CD4-positive, alpha-beta T cell treated with Interferon alpha-2 for 1 hour (primary cell): Measurements from ENCODE around the gene TNC.
"Not testable (repeated sequence)": the region's sequence is repeated elsewhere in the genome, so short reads cannot be mapped to it uniquely, and the experiment has no call there.

ENCODE experiments used
- DNase-seq, 2 donors: peaks; one replicate each; pipeline ENCODE4 v3.0.0-alpha.2; 2020 to 2022

Gene TNC

GRCh38 chr9:115134941-115135340 lies 17.0 kb upstream of the TNC start:
- no peak for DNase-seq

- DNase-seq: no peak
Observed at GRCh38 chr9:115133649-115134048, 15.7 kb upstream of the TNC start.

- DNase-seq: no peak
Observed at GRCh38 chr9:115132648-115133047, 14.7 kb upstream of the TNC start.

- no peak for DNase-seq
Observed at GRCh38 chr9:115130176-115130575, 12.2 kb upstream of the TNC start.

GRCh38 chr9:115128726-115129125 lies 10.8 kb upstream of the TNC start:
- not testable (repeated sequence) for DNase-seq

- no peak for DNase-seq
Observed at GRCh38 chr9:115127191-115127817, 9.3 kb upstream of the TNC start.

GRCh38 chr9:115126404-115126803 lies 8.4 kb upstream of the TNC start:
- DNase-seq: no peak

GRCh38 chr9:115122937-115123336 lies 5.0 kb upstream of the TNC start:
- no peak for DNase-seq

- DNase-seq: no peak
Observed at GRCh38 chr9:115121181-115121580, 3.2 kb upstream of the TNC start.

GRCh38 chr9:115118879-115119218 lies 892 bp upstream of the TNC start:
- no peak for DNase-seq

GRCh38 chr9:115116421-115117284 lies 1.3 kb downstream of the TNC start:
- DNase-seq: no peak

GRCh38 chr9:115115924-115116323 lies 2.0 kb downstream of the TNC start:
- no peak for DNase-seq

GRCh38 chr9:115115117-115115880 lies 2.7 kb downstream of the TNC start:
- no peak for DNase-seq

GRCh38 chr9:115114546-115114945 lies 3.4 kb downstream of the TNC start:
- DNase-seq: no peak

GRCh38 chr9:115114084-115114483 lies 3.9 kb downstream of the TNC start:
- no peak for DNase-seq

- DNase-seq: no peak
Observed at GRCh38 chr9:115111874-115112273, 6.1 kb downstream of the TNC start.

- no peak for DNase-seq
Observed at GRCh38 chr9:115109486-115109885, 8.5 kb downstream of the TNC start.

GRCh38 chr9:115107701-115108100 lies 10.3 kb downstream of the TNC start:
- no peak for DNase-seq

- no peak for DNase-seq
Observed at GRCh38 chr9:115106642-115107041, 11.3 kb downstream of the TNC start.

- no peak for DNase-seq
Observed at GRCh38 chr9:115106001-115106400, 12.0 kb downstream of the TNC start.

GRCh38 chr9:115104908-115105307 lies 13.0 kb downstream of the TNC start:
- no peak for DNase-seq

GRCh38 chr9:115103746-115104477 lies 14.0 kb downstream of the TNC start:
- DNase-seq: no peak

- no peak for DNase-seq
Observed at GRCh38 chr9:115099901-115100300, 18.1 kb downstream of the TNC start.
